T1000 (cell line): Measurements from ENCODE around the gene UNC119.
"Not testable (repeated sequence)": the region's sequence is repeated elsewhere in the genome, so short reads cannot be mapped to it uniquely, and the experiment has no call there.

Source experiments
- DNase-seq: peaks from one replicate; lab custom pipeline; 2025; ENCODE audit warnings: mixed read lengths; lab: John Stamatoyannopoulos, UW

The UNC119 gene

GRCh38 chr17:28522281-28522680 is 30.1 kb downstream of the UNC119 start:
- DNase-seq = not testable (repeated sequence)

- DNase-seq = no peak
Measured at GRCh38 chr17:28521311-28522085, 30.9 kb downstream of the UNC119 start.

- DNase-seq = no peak
Measured at GRCh38 chr17:28520687-28521086, 31.7 kb downstream of the UNC119 start.

- no peak for DNase-seq
Measured at GRCh38 chr17:28519236-28519635, 33.2 kb downstream of the UNC119 start.

GRCh38 chr17:28518578-28518977 is 33.8 kb downstream of the UNC119 start:
- DNase-seq = no peak

- DNase-seq = no peak
Measured at GRCh38 chr17:28518132-28518531, 34.3 kb downstream of the UNC119 start.

GRCh38 chr17:28515518-28515917 is 36.9 kb downstream of the UNC119 start:
- DNase-seq = no peak

- DNase-seq = no peak
Measured at GRCh38 chr17:28514561-28515002, 37.8 kb downstream of the UNC119 start.

- no peak for DNase-seq
Measured at GRCh38 chr17:28513476-28513875, 38.9 kb downstream of the UNC119 start.

GRCh38 chr17:28511858-28512461 is 40.5 kb downstream of the UNC119 start:
- no peak for DNase-seq

GRCh38 chr17:28509789-28510188 is 42.6 kb downstream of the UNC119 start:
- DNase-seq = no peak

- DNase-seq = no peak
Measured at GRCh38 chr17:28508211-28508724, 44.2 kb downstream of the UNC119 start.

GRCh38 chr17:28507567-28508203 is 44.7 kb downstream of the UNC119 start:
- DNase-seq = no peak

GRCh38 chr17:28506763-28507487 is 45.5 kb downstream of the UNC119 start:
- DNase-seq = no peak

GRCh38 chr17:28505986-28506665 is 46.3 kb downstream of the UNC119 start, which contains the start of gene FOXN1:
Gene FOXN1 (plus strand): TSS chr17:28506348. CDS start chr17:28523970, 17,622 bp downstream.
- DNase-seq = no peak

GRCh38 chr17:28503420-28503819 is 49.0 kb downstream of the UNC119 start:
- DNase-seq = no peak

- no peak for DNase-seq
Measured at GRCh38 chr17:28501421-28502284, 50.8 kb downstream of the UNC119 start.

- no peak for DNase-seq
Measured at GRCh38 chr17:28500712-28501379, 51.6 kb downstream of the UNC119 start.

GRCh38 chr17:28499684-28500357 is 52.6 kb downstream of the UNC119 start:
- no peak for DNase-seq

- no peak for DNase-seq
Measured at GRCh38 chr17:28499364-28499664, 53.1 kb downstream of the UNC119 start.
